SK-N-SH treated with all-trans-retinoic acid at 6 μM for 48 hours (cell line): Measurements from ENCODE around the gene STIM2.

ENCODE experiments used
- ATAC-seq: fragments of 200-7000 bp; cut with Tn5 transposase; 3 replicates; pipeline ENCODE4 v1.9.1; 2020; ENCODE audit warnings: mild to moderate bottlenecking, moderate library complexity
- ARNTL ChIP-seq: fragments of 450-650 bp; formaldehyde crosslinking; IDR thresholded peaks from 2 replicates; pipeline ENCODE4 v1.5.0; 2020; ENCODE audit warnings: low read depth, mild to moderate bottlenecking, moderate library complexity, borderline replicate concordance
- CREB5 ChIP-seq: fragments of 250-450 bp; sonication (Bioruptor Pico); IDR thresholded peaks from 2 replicates; pipeline ENCODE4 v1.5.1; 2020; ENCODE audit warnings: low read depth, mild to moderate bottlenecking, moderate library complexity
- CSDC2 ChIP-seq: fragments of 250-450 bp; sonication (Bioruptor Pico); IDR thresholded peaks from 2 replicates; pipeline ENCODE4 v1.5.0; 2020; ENCODE audit warnings: mild to moderate bottlenecking, moderate library complexity
- CSRNP3 ChIP-seq: fragments of 250-450 bp; sonication (Bioruptor Pico); IDR thresholded peaks from 2 replicates; pipeline ENCODE4 v1.5.1; 2021; ENCODE audit warnings: mild to moderate bottlenecking, moderate library complexity
- ESRRG ChIP-seq: fragments of 250-450 bp; sonication (Bioruptor Pico); IDR thresholded peaks from 2 replicates; pipeline ENCODE4 v1.6.1; 2021; ENCODE audit warnings: mild to moderate bottlenecking
- GLIS3 ChIP-seq: fragments of 250-450 bp; sonication (Bioruptor Pico); IDR thresholded peaks from 2 replicates; pipeline ENCODE4 v1.5.0; 2020; ENCODE audit warnings: mild to moderate bottlenecking, moderate library complexity
- ISL1 ChIP-seq: fragments of 250-450 bp; sonication (Bioruptor Pico); IDR thresholded peaks from 2 replicates; pipeline ENCODE4 v2.1.2; 2022; ENCODE audit warnings: mild to moderate bottlenecking, moderate library complexity
- POU6F1 ChIP-seq: fragments of 250-450 bp; sonication (Bioruptor Pico); IDR thresholded peaks from 2 replicates; pipeline ENCODE4 v1.8.0; 2021; ENCODE audit warnings: low read depth, mild to moderate bottlenecking, moderate library complexity, borderline replicate concordance
- PPARA ChIP-seq: fragments of 250-450 bp; sonication (Bioruptor Pico); IDR thresholded peaks from 2 replicates; pipeline ENCODE4 v1.5.0; 2020; ENCODE audit warnings: mild to moderate bottlenecking, borderline replicate concordance
- RARB ChIP-seq: fragments of 250-450 bp; sonication (Bioruptor Pico); IDR thresholded peaks from 2 replicates; pipeline ENCODE4 v1.8.0; 2021; ENCODE audit warnings: mild to moderate bottlenecking, moderate library complexity
- SNAI2 ChIP-seq: fragments of 250-450 bp; sonication (Bioruptor Pico); IDR thresholded peaks from 2 replicates; pipeline ENCODE4 v1.5.0; 2020; ENCODE audit warnings: mild to moderate bottlenecking, moderate library complexity
- TCF4 ChIP-seq: fragments of 250-450 bp; sonication (Bioruptor Pico); IDR thresholded peaks from 2 replicates; pipeline ENCODE4 v1.8.0; 2021; ENCODE audit warnings: mild to moderate bottlenecking, moderate library complexity, borderline replicate concordance
- TOX ChIP-seq: fragments of 250-450 bp; sonication (Bioruptor Pico); IDR thresholded peaks from 2 replicates; pipeline ENCODE4 v1.8.0; 2021; ENCODE audit warnings: mild to moderate bottlenecking, moderate library complexity, borderline replicate concordance
- TSHZ2 ChIP-seq: fragments of 250-450 bp; sonication (Bioruptor Pico); IDR thresholded peaks from 2 replicates; pipeline ENCODE4 v1.5.0; 2020; ENCODE audit warnings: mild to moderate bottlenecking, moderate library complexity
- ZC3H10 ChIP-seq: fragments of 250-450 bp; sonication (Bioruptor Pico); IDR thresholded peaks from 2 replicates; pipeline ENCODE4 v1.5.1; 2021; ENCODE audit warnings: mild to moderate bottlenecking, moderate library complexity
- ZFP3 ChIP-seq: fragments of 250-450 bp; sonication (Bioruptor Pico); IDR thresholded peaks from 2 replicates; pipeline ENCODE4 v1.5.0; 2020; ENCODE audit warnings: mild to moderate bottlenecking, moderate library complexity
- ZNF70 ChIP-seq: fragments of 450-650 bp; formaldehyde crosslinking; IDR thresholded peaks from 2 replicates; pipeline ENCODE4 v1.5.0; 2020; ENCODE audit warnings: mild to moderate bottlenecking, moderate library complexity

STIM2 gene

GRCh38 chr4:26911254-26911653, 50.6 kb downstream of the STIM2 start:
- TF ChIP-seq ARNTL (CRISPR knock-in tag) (no peak), ESRRG (CRISPR knock-in tag) (no peak), PPARA (no peak), SNAI2 (CRISPR knock-in tag) (no peak), CSRNP3 (CRISPR knock-in tag) (no peak), ISL1 (CRISPR knock-in tag) (no peak), CREB5 (CRISPR knock-in tag) (no peak), RARB (CRISPR knock-in tag) (no peak)
- TF ChIP-seq, all 23 proteins: peak for 0
- no peak for ATAC-seq

GRCh38 chr4:26912069-26912468, 51.4 kb downstream of the STIM2 start:
- TF ChIP-seq ZNF70 (CRISPR knock-in tag): no peak
- ATAC-seq: no peak

- TF ChIP-seq ZFP3 (CRISPR knock-in tag) (no peak), TCF4 (no peak), CREB5 (CRISPR knock-in tag) (no peak), CSDC2 (CRISPR knock-in tag) (no peak), TOX (CRISPR knock-in tag) (no peak), TSHZ2 (no peak), ZNF70 (CRISPR knock-in tag) (no peak), ESRRG (CRISPR knock-in tag) (no peak), ZC3H10 (CRISPR knock-in tag) (no peak), RARB (CRISPR knock-in tag) (no peak)
- no peak for ATAC-seq
These were observed 52.2 kb downstream of the STIM2 start for GRCh38 chr4:26912810-26913209.

- TF ChIP-seq ZC3H10 (CRISPR knock-in tag): no peak
- TF ChIP-seq, all 23 proteins: peak for 0
- peak; percentile 57; the same call in 2 of the 3 replicates for ATAC-seq
These were observed 55.6 kb downstream of the STIM2 start for GRCh38 chr4:26916195-26916594.

GRCh38 chr4:26930964-26931363, 70.3 kb downstream of the STIM2 start:
- no peak for TF ChIP-seq ESRRG (CRISPR knock-in tag)
- TF ChIP-seq CREB5 (CRISPR knock-in tag): no peak
- no peak for TF ChIP-seq ZNF70 (CRISPR knock-in tag)
- TF ChIP-seq ZFP3 (CRISPR knock-in tag): no peak
- no peak for TF ChIP-seq GLIS3 (CRISPR knock-in tag)
- no peak for TF ChIP-seq TCF4
- no peak for TF ChIP-seq POU6F1
- TF ChIP-seq ISL1 (CRISPR knock-in tag): no peak
- TF ChIP-seq TOX (CRISPR knock-in tag): no peak
- no peak for ATAC-seq
